K562 (cell line): ENCODE measurements around the gene UBASH3A. TPM values are rescaled to one million over a fixed set of nuclear protein-coding genes. Genes with fewer than 3 reads are reported as not detected.

Experiments used
- ATAC-seq: fragments of 200-7000 bp; cut with Tn5 transposase; 3 replicates; pipeline ENCODE4 v1.9.1; 2020; ENCODE audit warnings: moderate library complexity
- BruUV-seq: library from RNA; stranded (reverse); fragments of 400-500 nt; replicated peaks from 2 replicates; lab custom pipeline; 2021; lab: Mats Ljungman, UMichigan
- CTCF ChIA-PET: fragments of 300-600 bp; formaldehyde crosslinking; extraction: SDS; loops from one replicate; lab custom pipeline; 2021; ENCODE audit warnings: low intra/inter-chr PET ratio; lab: Yijun Ruan, JAX
- POLR2A ChIA-PET: fragments of 300-600, 350-650 bp; sonication (Branson Sonifier 250); formaldehyde crosslinking; extraction: SDS; loops from one replicate; lab custom pipeline; 2021; ENCODE audit warnings: antibody characterized with exemption, inconsistent platforms; lab: Yijun Ruan, JAX
- DNase-seq, 4 experiments: peaks; one replicate each; pipeline versions ENCODE4 v3.0.0 to v3.0.0-alpha.2; 2011 to 2018; ENCODE audit warnings: low spot score in 3 of 4, mixed read lengths in 3 of 4; ENCODE audit errors: extremely low read depth in 1 of 4
- FAIRE-seq: peaks from 2 replicates; lab custom pipeline; 2011; peaks lifted over from hg19 to GRCh38; lab: Jason Lieb, UNC
- H2AFZ ChIP-seq: 2 replicates; pipeline ENCODE4 v1.6.0; 2011; ENCODE audit warnings: low read depth, low read length, control low read depth, inconsistent platforms
- H3K27ac ChIP-seq: fragments of 200-600 bp; 3 replicates; pipeline ENCODE4 v1.8.0; 2011; ENCODE audit warnings: low read depth, mild to moderate bottlenecking, control low read depth, inconsistent platforms, low read length, moderate library complexity, mixed read lengths; ENCODE audit errors: extremely low read depth
- H3K27me3 ChIP-seq, 2 experiments: fragments of 300-600 bp in 1 of 2; 2 replicates in 1 of 2; 3 replicates in 1 of 2; pipeline versions ENCODE4 v1.6.0 to v1.8.0; 2011; ENCODE audit warnings: inconsistent platforms in 2 of 2, low read length in 2 of 2, mild to moderate bottlenecking in 1 of 2, mixed read lengths in 1 of 2, moderate library complexity in 1 of 2; ENCODE audit not compliant: control insufficient read depth in 2 of 2, insufficient read depth in 2 of 2
- H3K36me3 ChIP-seq: fragments of 300-600 bp; 3 replicates; pipeline ENCODE4 v1.8.0; 2011; ENCODE audit warnings: mild to moderate bottlenecking, low read length, inconsistent platforms; ENCODE audit not compliant: control insufficient read depth, insufficient read depth
- H3K4me1 ChIP-seq, 2 experiments: fragments of 200-600 bp in 1 of 2; replicated peaks in 1 of 2; 2 replicates in 1 of 2; 3 replicates in 1 of 2; pipeline versions ENCODE4 v1.5.1 to v1.8.0; 2011; ENCODE audit warnings: inconsistent platforms in 2 of 2, low read length in 2 of 2, mild to moderate bottlenecking in 1 of 2, mixed read lengths in 1 of 2, moderate library complexity in 1 of 2; ENCODE audit not compliant: control insufficient read depth in 2 of 2, insufficient read depth in 2 of 2
- H3K4me2 ChIP-seq: 2 replicates; pipeline ENCODE4 v1.6.1; 2011; ENCODE audit warnings: low read length, control low read depth, inconsistent platforms, mixed read lengths; ENCODE audit not compliant: insufficient read depth
- H3K4me3 ChIP-seq: fragments of 200-600 bp; sonication (generic), shearing (Covaris generic); 2 replicates; pipeline ENCODE4 v1.5.1; 2016; ENCODE audit warnings: control low read depth, inconsistent platforms
- H3K79me2 ChIP-seq: fragments of 200-600 bp; 3 replicates; pipeline ENCODE4 v1.8.0; 2011; ENCODE audit warnings: low read length, inconsistent platforms; ENCODE audit not compliant: control insufficient read depth, insufficient read depth
- H3K9ac ChIP-seq, 2 experiments: 2 replicates each; pipeline versions ENCODE4 v1.6.0 to v1.6.1; 2011; ENCODE audit warnings: low read depth in 2 of 2, low read length in 2 of 2, control low read depth in 1 of 2, inconsistent platforms in 1 of 2, mild to moderate bottlenecking in 1 of 2, mixed read lengths in 1 of 2; ENCODE audit not compliant: insufficient read depth in 1 of 2
- H3K9me1 ChIP-seq: one replicate; pipeline ENCODE4 v1.6.0; 2011; ENCODE audit warnings: inconsistent platforms, mild to moderate bottlenecking, low read length, moderate library complexity; ENCODE audit not compliant: control insufficient read depth, insufficient read depth
- H3K9me3 ChIP-seq: replicated peaks from 2 replicates; pipeline ENCODE4 v1.5.1; 2011; ENCODE audit warnings: low read depth, low read length, inconsistent platforms; ENCODE audit not compliant: control insufficient read depth, insufficient read depth
- H4K20me1 ChIP-seq: replicated peaks from 2 replicates; pipeline ENCODE4 v1.6.1; 2011; ENCODE audit warnings: low read length, inconsistent platforms, mixed read lengths; ENCODE audit not compliant: control insufficient read depth, insufficient read depth
- BCOR ChIP-seq: fragments of 450-650 bp; IDR thresholded peaks from 2 replicates; pipeline ENCODE4 v1.6.1; 2016
- L3MBTL2 ChIP-seq: fragments of 450-650 bp; IDR thresholded peaks from 2 replicates; pipeline ENCODE4 v1.6.1; 2016; ENCODE audit warnings: mild to moderate bottlenecking, moderate library complexity
- MLLT1 ChIP-seq, 2 experiments: fragments of 450-650 bp; IDR thresholded peaks; 2 replicates each; pipeline ENCODE4 v1.6.1; 2016
- TSHZ1 ChIP-seq: fragments of 250-450 bp; sonication (Bioruptor Pico); IDR thresholded peaks from 2 replicates; pipeline ENCODE4 v1.4.0; 2020; ENCODE audit warnings: mild to moderate bottlenecking, moderate library complexity
- WGBS: fragments of 100-300 bp; shearing (Covaris generic); methylation state at CpG from one replicate; pipeline ENCODE4 v1.1.6; 2016; ENCODE audit warnings: low coverage, mixed read lengths; ENCODE audit not compliant: insufficient coverage; ENCODE audit errors: missing lambda C conversion rate; 5-methylcytosine and 5-hydroxymethylcytosine counted together
- in situ Hi-C: fragments of 300-500 bp; cut with MboI; formaldehyde crosslinking; loops from 4 replicates; pipeline ENCODE4 v1.15.0; 2018; ENCODE audit warnings: inconsistent platforms, mixed read lengths
- intact Hi-C: fragments of 100-400 bp; cut with micrococcal nuclease; formaldehyde crosslinking; loops from 2 replicates; pipeline ENCODE4 v1.14.2; 2022
- polyA plus RNA-seq, 8 experiments: library from polyadenylated mRNA; depleted of rRNA in 4 of 8; stranded (reverse) in 5 of 8; unstranded in 3 of 8; fragments of >200 nt; fragmentation: Nextera tagmentation in 2 of 8; fragmentation: Illumina TruSeq in 1 of 8; extraction: Ambion mirVana in 2 of 8; extraction: Trizol in 1 of 8; gene quantifications; 2 replicates each; pipeline versions ENCODE4 v1.2.1 to v1.2.3, GENCODE V29; 2011 to 2014; ENCODE audit warnings: inconsistent platforms in 1 of 8, missing spikeins in 1 of 8
- total RNA-seq, 7 experiments: library from RNA; depleted of rRNA in 6 of 7; stranded (reverse); fragments of >200 nt in 6 of 7; fragmentation: Illumina TruSeq in 2 of 7; extraction: Trizol in 2 of 7; gene quantifications; 2 replicates each; pipeline versions ENCODE4 v1.2.1 to v1.2.3, GENCODE V29; 2011 to 2021; ENCODE audit warnings: low replicate concordance in 1 of 7

Gene UBASH3A
- total and polyA plus RNA-seq, 9 of the 15 experiments (the other 6 are each of a cell fraction or from before 2014, with no cell fraction given) = 0.23 to 1.8 (median 1.1) TPM

DNA sequence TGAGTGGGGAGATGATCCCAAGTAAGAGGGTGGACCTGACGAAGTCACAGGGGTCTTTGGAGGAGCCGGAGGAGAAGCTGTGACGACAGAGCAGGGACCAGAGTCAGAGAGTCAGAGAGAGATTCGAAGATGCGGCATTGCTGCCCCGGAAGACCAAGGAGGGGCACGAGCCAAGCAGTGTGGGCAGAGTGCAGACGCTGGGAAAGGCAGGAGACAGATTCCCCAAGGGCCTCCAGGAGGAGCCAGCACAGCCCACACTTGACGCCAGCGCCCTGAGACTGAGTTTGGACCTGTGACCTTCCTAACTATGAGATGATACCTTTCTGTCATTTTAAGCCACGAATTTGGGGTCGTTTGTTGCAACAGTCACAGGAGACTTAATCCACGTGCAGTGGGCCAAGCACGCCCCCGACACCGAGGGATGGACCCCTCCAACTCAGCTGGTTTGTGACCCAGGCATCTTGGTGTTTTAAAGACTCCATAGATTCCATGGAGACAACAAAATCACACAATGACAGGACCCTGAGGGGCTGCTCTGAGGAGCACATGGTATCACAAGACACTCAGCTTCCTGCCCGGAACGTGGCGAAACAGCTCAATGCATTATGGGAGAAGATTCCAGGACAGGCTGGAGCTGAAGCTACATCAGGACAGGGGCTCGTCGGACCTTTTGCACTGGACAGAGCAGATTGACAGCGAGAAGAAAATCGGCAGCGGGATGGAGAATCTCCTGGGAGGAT lies 26.3 kb upstream of the UBASH3A start:
- no peaks in the 10 kb centered on the region for H3K36me3 ChIP-seq
- BruUV-seq = no TSS peak
- no peaks in the 10 kb centered on the region for H3K79me2 ChIP-seq
- no peak overlapping the region for H3K4me3 ChIP-seq
- intact Hi-C loops = no loop called here
- 0 out of 4 replicates have a peak overlapping the region, but pooled peaks of 1 of the 2 experiments have one; percentile 29 for H3K9ac ChIP-seq
- H3K4me1 ChIP-seq = peaks cover 3 to 18% of the 10 kb centered on the region in 2 experiments; a peak in 3 of 5 replicates
- DNase-seq (no peak), FAIRE-seq (no peak), ATAC-seq (peak; percentile 30; the same call in 2 of the 3 replicates)
- CTCF ChIA-PET = interaction anchor here (2.1 kb wide), 1 partner anchor 72 kb away, joined by 13 read pairs; no protein-coding TSS in a partner anchor
- H4K20me1 ChIP-seq = peaks cover 11% of the 10 kb centered on the region; the same call in 1 of the 2 replicates
- no peak overlapping the region for H3K4me2 ChIP-seq
- in situ Hi-C loops = loop anchor here (5.0 kb wide), 1 partner anchor 70 kb away; no protein-coding TSS in a partner anchor
- 23% methylated on average over 24 of the region's 24 CpGs for WGBS
- no peak overlapping the region for H3K27ac ChIP-seq
- H3K9me1 ChIP-seq = no peaks in the 10 kb centered on the region
- POLR2A ChIA-PET = interaction anchor here (0.5 to 2.7 kb wide), 6 partner anchors 8 to 168 kb away, joined by 3 to 9 read pairs (median 3); partner anchors contain the start of gene UBASH3A
- no peaks in the 10 kb centered on the region for H3K9me3 ChIP-seq
- peak overlapping the region; percentile 69 for H2AFZ ChIP-seq
- TF ChIP-seq L3MBTL2 (peak; percentile 72), BCOR (no peak), TSHZ1 (no peak), MLLT1 (IDR thresholded peaks at IDR 0.05) (no peak)
- TF ChIP-seq, all 486 proteins: peak for 1
- H3K27me3 ChIP-seq = peaks cover 17 to 67% of the 10 kb centered on the region in 2 experiments
